AG09309 (cell line): ENCODE measurements around the gene VAV2.

Experiments
- DNase-seq: peaks from one replicate; pipeline ENCODE4 v3.0.0-alpha.2; 2010; ENCODE audit warnings: low read depth
- H3K4me3 ChIP-seq: 2 replicates; pipeline ENCODE4 v1.5.1; 2011; ENCODE audit warnings: mild to moderate bottlenecking, low read depth, low read length, moderate library complexity; ENCODE audit not compliant: control insufficient read depth
- TF ChIP-seq, protein P1 (sequence below): IDR thresholded peaks from 2 replicates; pipeline ENCODE4 v1.5.1; 2011; ENCODE audit warnings: mild to moderate bottlenecking, low read depth, low read length, inconsistent platforms; ENCODE audit not compliant: insufficient read depth, control insufficient read depth; ENCODE audit errors: missing control alignments

The VAV2 gene

DNA sequence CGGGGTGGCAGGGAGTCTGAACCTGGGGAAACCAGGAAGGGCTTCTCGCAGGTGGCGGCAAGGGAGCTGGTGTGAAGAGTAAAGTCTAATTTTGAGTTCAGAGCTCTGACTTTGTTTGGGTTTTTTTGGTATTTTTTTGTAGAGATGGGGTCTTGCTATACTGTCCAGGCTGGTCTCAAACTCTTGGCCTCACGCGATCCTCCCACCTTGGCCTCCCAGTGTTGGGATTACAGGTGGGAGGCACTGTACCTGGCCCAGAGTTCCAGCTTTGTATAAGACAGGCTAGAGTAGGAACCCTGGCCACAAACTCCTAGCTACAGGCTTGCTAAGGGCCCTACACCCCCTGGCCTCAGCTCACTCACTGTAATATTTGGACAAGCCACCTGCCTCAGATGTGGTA, 148.9 kb downstream of the VAV2 start:
- DNase-seq, result no peak
- H3K4me3 ChIP-seq, result no peak overlapping the region
- TF ChIP-seq, protein P1, sequence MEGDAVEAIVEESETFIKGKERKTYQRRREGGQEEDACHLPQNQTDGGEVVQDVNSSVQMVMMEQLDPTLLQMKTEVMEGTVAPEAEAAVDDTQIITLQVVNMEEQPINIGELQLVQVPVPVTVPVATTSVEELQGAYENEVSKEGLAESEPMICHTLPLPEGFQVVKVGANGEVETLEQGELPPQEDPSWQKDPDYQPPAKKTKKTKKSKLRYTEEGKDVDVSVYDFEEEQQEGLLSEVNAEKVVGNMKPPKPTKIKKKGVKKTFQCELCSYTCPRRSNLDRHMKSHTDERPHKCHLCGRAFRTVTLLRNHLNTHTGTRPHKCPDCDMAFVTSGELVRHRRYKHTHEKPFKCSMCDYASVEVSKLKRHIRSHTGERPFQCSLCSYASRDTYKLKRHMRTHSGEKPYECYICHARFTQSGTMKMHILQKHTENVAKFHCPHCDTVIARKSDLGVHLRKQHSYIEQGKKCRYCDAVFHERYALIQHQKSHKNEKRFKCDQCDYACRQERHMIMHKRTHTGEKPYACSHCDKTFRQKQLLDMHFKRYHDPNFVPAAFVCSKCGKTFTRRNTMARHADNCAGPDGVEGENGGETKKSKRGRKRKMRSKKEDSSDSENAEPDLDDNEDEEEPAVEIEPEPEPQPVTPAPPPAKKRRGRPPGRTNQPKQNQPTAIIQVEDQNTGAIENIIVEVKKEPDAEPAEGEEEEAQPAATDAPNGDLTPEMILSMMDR, result no peak

DNA sequence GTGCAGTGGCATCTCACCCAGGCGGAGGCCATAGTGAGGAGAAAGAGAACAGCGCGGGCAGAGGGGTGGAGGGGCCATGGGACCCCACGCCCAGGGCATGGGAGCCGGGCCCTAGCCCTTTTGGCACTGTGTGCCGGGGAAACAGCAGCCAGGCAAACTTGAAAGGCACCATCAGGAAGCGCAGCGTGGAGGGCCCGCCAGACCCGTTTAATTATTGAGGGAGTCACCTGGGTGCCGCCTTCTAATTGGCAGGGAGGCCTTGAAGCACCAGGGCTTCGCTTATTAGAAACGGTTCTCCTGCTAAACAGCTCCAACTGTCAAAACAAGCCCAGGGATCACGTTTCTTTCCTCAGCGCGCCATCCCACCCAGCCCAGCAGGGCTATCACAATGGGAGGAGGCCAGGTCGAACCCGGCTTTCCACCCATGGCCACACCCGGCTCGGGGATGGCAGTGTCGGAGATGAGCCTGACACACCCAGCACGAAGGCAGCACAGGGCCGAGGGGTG, 149.3 kb downstream of the VAV2 start:
- no peak for DNase-seq
- TF ChIP-seq, protein P1, result no peak
- no peak overlapping the region for H3K4me3 ChIP-seq

DNA sequence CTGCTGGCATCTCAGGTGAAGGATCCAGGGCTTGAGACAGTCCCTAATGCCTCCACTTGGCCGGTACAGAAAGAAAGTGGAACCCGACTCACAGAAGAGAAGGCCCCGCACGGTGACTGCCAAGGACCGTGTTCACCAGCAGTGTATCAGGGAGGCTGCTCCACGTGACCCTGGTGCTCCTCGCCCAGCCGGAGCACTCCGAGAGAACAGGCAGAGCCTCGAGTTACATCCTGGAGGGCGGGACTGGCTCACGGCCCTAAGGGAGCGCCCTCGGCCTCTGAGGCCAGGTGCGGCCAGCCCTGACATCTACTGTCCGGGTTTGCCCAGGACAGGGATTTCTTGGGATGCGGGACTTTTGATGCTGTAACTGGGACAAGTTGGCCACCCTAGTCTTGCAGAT, 149.9 kb downstream of the VAV2 start:
- H3K4me3 ChIP-seq, result no peak overlapping the region
- TF ChIP-seq, protein P1, result no peak
- no peak for DNase-seq

DNA sequence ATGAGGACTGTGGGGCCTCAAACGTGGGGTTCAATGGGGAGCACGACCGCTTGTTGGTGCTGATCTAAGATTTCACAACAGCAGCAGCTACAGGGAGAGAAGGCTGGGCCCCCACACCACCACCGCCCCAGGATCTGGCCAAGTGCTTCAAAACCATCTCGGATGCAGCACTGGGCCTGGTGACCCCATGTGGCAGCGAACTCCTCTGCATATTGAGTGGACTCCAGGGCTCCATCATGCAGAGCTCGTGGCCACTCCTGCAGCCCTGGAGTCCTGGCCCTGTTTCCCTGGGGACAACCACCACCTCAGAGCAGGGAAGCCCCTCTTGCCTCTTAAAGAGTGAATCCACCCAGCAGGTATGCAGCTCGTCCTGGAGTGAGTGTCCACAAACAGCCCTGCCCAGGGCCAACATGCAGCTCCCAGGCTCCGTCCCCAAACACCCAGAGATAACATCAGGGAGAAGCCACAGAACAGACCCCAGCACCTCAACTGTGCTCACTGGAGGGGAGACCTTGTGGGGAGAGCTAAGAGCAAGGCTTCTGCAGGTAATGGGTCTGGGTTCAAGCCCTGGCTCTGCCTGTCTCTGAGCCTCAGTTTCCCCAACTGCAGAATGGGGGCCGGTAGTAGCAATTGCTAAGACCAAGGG, 150.8 kb downstream of the VAV2 start:
- no peak for DNase-seq
- H3K4me3 ChIP-seq, result no peak overlapping the region
- TF ChIP-seq, protein P1, result no peak

DNA sequence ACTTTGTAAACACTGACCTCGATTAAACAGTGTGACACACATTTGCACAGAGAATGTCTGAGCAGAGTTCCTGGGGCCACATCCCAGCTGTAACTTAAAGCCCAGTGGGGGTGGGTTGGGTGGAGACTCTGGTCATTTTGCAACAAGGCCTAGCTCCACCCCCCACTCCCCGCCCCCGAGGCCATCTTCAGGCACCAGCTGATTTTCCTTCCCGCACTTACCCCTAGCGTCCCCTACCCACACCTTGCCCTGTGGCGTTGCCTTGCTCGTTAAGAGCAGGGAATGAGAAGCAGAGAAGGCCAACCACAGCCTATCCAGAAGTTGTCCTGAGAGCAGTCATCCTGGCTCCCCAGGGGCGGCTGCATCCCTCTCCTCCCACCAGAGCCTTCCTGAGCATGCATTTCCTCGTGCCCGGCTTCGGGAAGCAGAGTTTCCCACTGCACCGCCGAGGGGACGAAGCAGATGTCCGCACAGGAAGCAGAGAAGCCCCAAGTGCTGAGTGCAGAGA, 152.2 kb downstream of the VAV2 start:
- TF ChIP-seq, protein P1, result no peak
- H3K4me3 ChIP-seq, result no peak overlapping the region
- no peak for DNase-seq

DNA sequence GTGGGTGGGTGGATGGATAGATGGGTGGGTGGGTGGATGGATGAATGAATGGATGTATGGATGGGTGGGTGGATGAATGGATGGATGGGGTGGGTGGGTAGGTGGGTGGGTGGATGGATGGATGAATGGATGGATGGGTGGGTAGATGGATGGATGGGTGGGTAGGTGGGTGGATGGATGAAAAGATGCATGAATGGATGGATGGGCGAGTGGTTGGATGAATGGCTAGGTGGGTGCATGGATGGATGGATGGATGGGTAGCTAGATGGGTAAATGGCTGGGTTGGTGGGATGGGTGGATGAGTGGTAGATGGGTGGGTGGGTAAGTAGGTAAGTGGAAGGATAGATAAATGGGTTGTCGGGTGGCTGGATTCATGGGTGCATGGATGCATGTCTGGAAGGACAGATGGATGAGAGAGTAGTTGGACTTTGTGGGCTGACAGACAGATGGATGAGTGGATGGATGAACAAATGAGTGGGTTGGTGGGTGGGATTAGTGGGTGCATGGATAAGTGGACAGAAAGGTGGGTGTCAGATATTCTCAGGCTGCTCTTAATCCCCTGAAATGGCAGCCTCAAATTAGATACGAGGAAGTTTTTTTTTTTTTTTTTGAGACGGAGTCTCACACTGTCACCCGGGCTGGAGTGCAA, 153.1 kb downstream of the VAV2 start:
- TF ChIP-seq, protein P1, result no peak
- H3K4me3 ChIP-seq, result no peak overlapping the region
- DNase-seq, result no peak
